ENCODE data around the gene MRPS30. TPM values are rescaled to one million over a fixed set of nuclear protein-coding genes. Genes with fewer than 3 reads are reported as not detected.

MRPS30 gene
- total RNA-seq, 2 experiments from 2014 or later = 64.3 to 85.8 TPM

- BruUV-seq (replicated peaks) = no TSS peak
- H3K79me2 ChIP-seq (ENCODE audit: insufficient read depth, low read depth, low read length) = peaks cover 69% of the 10 kb centered on the region
- H3K27ac ChIP-seq (ENCODE audit: low read depth, low read length, poor library complexity, severe bottlenecking) = peak overlapping the region; percentile 75
- peak overlapping the region; percentile 91 for H3K4me3 ChIP-seq (ENCODE audit: low read depth, low read length, poor library complexity, severe bottlenecking)
- no peaks in the 10 kb centered on the region for H3K9me3 ChIP-seq (ENCODE audit: low read length)
- peak overlapping the region; percentile 75 for H3K4me2 ChIP-seq (ENCODE audit: low read length)
- no peak for TF ChIP-seq EZH2phosphoT487 (IDR thresholded peaks at IDR 0.05; ENCODE audit: borderline replicate concordance, low read depth, low read length)
- TF ChIP-seq CTCF (conservative IDR thresholded peaks at IDR 0.05; ENCODE audit: low read length) = no peak
- POLR2A ChIA-PET = interaction anchor here (0.8 to 1.1 kb wide), 2 partner anchors 15 to 1206 kb away, joined by 3 read pairs; partner anchors contain the start of gene NNT
- CTCF ChIA-PET (ENCODE audit: unreplicated experiment) = no interaction called here
- intact Hi-C loops (cut with micrococcal nuclease; ENCODE audit: unreplicated experiment) = no loop called here
- peak overlapping the region; percentile 59; the same call in 1 of the 2 replicates for H2AFZ ChIP-seq (ENCODE audit: low read length)
- H3K9me2 ChIP-seq (ENCODE audit: insufficient read depth, low read length) = no peaks in the 10 kb centered on the region
- H4K20me1 ChIP-seq (ENCODE audit: insufficient read depth, low read length) = peaks cover 13% of the 10 kb centered on the region; the same call in 1 of the 2 replicates
- peak; percentile 71 for DNase-seq (ENCODE audit: low spot score)
- H3K4me1 ChIP-seq (ENCODE audit: insufficient read depth, low read length, poor library complexity, severe bottlenecking) = peaks cover 25% of the 10 kb centered on the region
- peaks cover 41% of the 10 kb centered on the region for H3K36me3 ChIP-seq (ENCODE audit: insufficient read depth, low read length)
These were observed 638 bp downstream of the MRPS30 start for GRCh38 chr5:44809215-44809955.

- ChIA-PET CTCF (ENCODE audit: unreplicated experiment) (no interaction called here), POLR2A (interaction anchor here (1.1 kb wide), 1 partner anchor 1207 kb away, joined by 3 read pairs; the partner anchor contains the start of gene NNT)
- H3K79me2 ChIP-seq (ENCODE audit: insufficient read depth, low read depth, low read length) = peaks cover 75% of the 10 kb centered on the region
- peaks cover 47% of the 10 kb centered on the region for H3K36me3 ChIP-seq (ENCODE audit: insufficient read depth, low read length)
- H3K4me3 ChIP-seq (ENCODE audit: low read depth, low read length, poor library complexity, severe bottlenecking) = peak overlapping the region; percentile 91
- no TSS peak for BruUV-seq (replicated peaks)
- H3K4me2 ChIP-seq (ENCODE audit: low read length) = peak overlapping the region; percentile 75
- H3K27ac ChIP-seq (ENCODE audit: low read depth, low read length, poor library complexity, severe bottlenecking) = peak overlapping the region; percentile 75
- no peaks in the 10 kb centered on the region for H3K9me3 ChIP-seq (ENCODE audit: low read length)
- peaks cover 18% of the 10 kb centered on the region; the same call in 1 of the 2 replicates for H4K20me1 ChIP-seq (ENCODE audit: insufficient read depth, low read length)
- TF ChIP-seq CTCF (conservative IDR thresholded peaks at IDR 0.05; ENCODE audit: low read length) (no peak), EZH2phosphoT487 (IDR thresholded peaks at IDR 0.05; ENCODE audit: borderline replicate concordance, low read depth, low read length) (no peak)
- peaks cover 25% of the 10 kb centered on the region for H3K4me1 ChIP-seq (ENCODE audit: insufficient read depth, low read length, poor library complexity, severe bottlenecking)
- H3K9me2 ChIP-seq (ENCODE audit: insufficient read depth, low read length) = no peaks in the 10 kb centered on the region
- H2AFZ ChIP-seq (ENCODE audit: low read length) = no peak overlapping the region; the same call in 1 of the 2 replicates
- intact Hi-C loops (cut with micrococcal nuclease; ENCODE audit: unreplicated experiment) = no loop called here
- DNase-seq (ENCODE audit: low spot score) = no peak
These were observed 1.2 kb downstream of the MRPS30 start for GRCh38 chr5:44809956-44810420.

GRCh38 chr5:44814761-44815160 is 6.0 kb downstream of the MRPS30 start:
- ChIA-PET POLR2A (interaction anchor here (0.6 kb wide), 1 partner anchor 1272 kb away, joined by 3 read pairs; no protein-coding TSS in a partner anchor), CTCF (ENCODE audit: unreplicated experiment) (no interaction called here)
- Histone ChIP-seq H3K4me3 (ENCODE audit: low read depth, low read length, poor library complexity, severe bottlenecking) (no peak overlapping the region), H3K9me2 (ENCODE audit: insufficient read depth, low read length) (no peaks in the 10 kb centered on the region), H3K79me2 (ENCODE audit: insufficient read depth, low read depth, low read length) (peaks cover 83% of the 10 kb centered on the region), H3K27ac (ENCODE audit: low read depth, low read length, poor library complexity, severe bottlenecking) (no peak overlapping the region), H2AFZ (ENCODE audit: low read length) (no peak overlapping the region), H3K9me3 (ENCODE audit: low read length) (no peaks in the 10 kb centered on the region), H3K4me2 (ENCODE audit: low read length) (no peak overlapping the region), H3K36me3 (ENCODE audit: insufficient read depth, low read length) (peaks cover 95% of the 10 kb centered on the region), H3K4me1 (ENCODE audit: insufficient read depth, low read length, poor library complexity, severe bottlenecking) (peaks cover 21% of the 10 kb centered on the region), H4K20me1 (ENCODE audit: insufficient read depth, low read length) (peaks cover 24% of the 10 kb centered on the region; the same call in 1 of the 2 replicates)
- TF ChIP-seq CTCF (conservative IDR thresholded peaks at IDR 0.05; ENCODE audit: low read length) (no peak), EZH2phosphoT487 (IDR thresholded peaks at IDR 0.05; ENCODE audit: borderline replicate concordance, low read depth, low read length) (no peak)
- intact Hi-C loops (cut with micrococcal nuclease; ENCODE audit: unreplicated experiment) = no loop called here
- BruUV-seq (replicated peaks) = no TSS peak
- no peak for DNase-seq (ENCODE audit: low spot score)
